Adrenal gland (tissue), 12 donors: ENCODE measurements around the gene C1orf174. TPM values are rescaled to one million over a fixed set of nuclear protein-coding genes. Genes with fewer than 3 reads are reported as not detected.

ENCODE experiments used
- DNase-seq, 7 donors: peaks; one replicate each; pipeline ENCODE4 v3.0.0-alpha.2; 2019 to 2020
- H3K27ac ChIP-seq, 5 donors: fragments of 200-600 bp; sonication (generic) in 4 of 5; 1 replicate in 3 of 5; 2 replicates in 2 of 5; pipeline versions ENCODE4 v1.5.1 to v1.8.0; 2016 to 2020; ENCODE audit warnings: mild to moderate bottlenecking in 1 of 5
- H3K27me3 ChIP-seq: fragments of 200-600 bp; 2 replicates; pipeline ENCODE4 v1.8.0; 2021
- H3K36me3 ChIP-seq, 2 donors: fragments of 200-600 bp; replicated peaks in 1 of 2; 1 replicate in 1 of 2; 2 replicates in 1 of 2; pipeline versions ENCODE4 v1.5.1 to v1.8.0; 2018 to 2022
- H3K4me1 ChIP-seq, 2 donors: fragments of 200-600 bp; replicated peaks in 1 of 2; 1 replicate in 1 of 2; 2 replicates in 1 of 2; pipeline versions ENCODE4 v1.5.1 to v1.8.0; 2018 to 2021
- H3K4me3 ChIP-seq, 4 donors: fragments of 200-600 bp; sonication (generic) in 3 of 4; one replicate each; pipeline ENCODE4 v1.5.1; 2016 to 2018
- H3K9me3 ChIP-seq, 3 donors: fragments of 200-600 bp; sonication (generic) in 1 of 3; replicated peaks in 1 of 3; 1 replicate in 2 of 3; 2 replicates in 1 of 3; pipeline versions ENCODE4 v1.5.1 to v1.8.0; 2016 to 2021
- POLR2A ChIP-seq, 2 donors: fragments of 450-650 bp; IDR thresholded peaks; one replicate each; pipeline ENCODE4 v1.6.1; 2017; ENCODE audit warnings: antibody characterized with exemption in 2 of 2, mild to moderate bottlenecking in 2 of 2, moderate library complexity in 1 of 2
- WGBS, 4 donors: extraction: QIAGEN DNeasy Blood & Tissue Kit in 2 of 4; methylation state at CpG; one replicate each; pipeline versions ENCODE4 v1.1.5 to v1.1.7; 2013 to 2017; 5-methylcytosine and 5-hydroxymethylcytosine counted together
- intact Hi-C, 2 donors: fragments of 100-400 bp; cut with DNase I; formaldehyde crosslinking; loops; one replicate each; pipeline versions ENCODE4 v1.14.1 to v1.15.0; 2022 to 2023
- polyA plus RNA-seq, 3 donors: library from polyadenylated mRNA; stranded (reverse); fragments of 200-250 nt in 2 of 3; fragments of 350-450 nt in 1 of 3; fragmentation: Illumina TruSeq in 1 of 3; extraction: RNeasy Lipid Tissue Mini Kit (QIAGEN cat#74804) in 1 of 3; gene quantifications; one replicate each; pipeline ENCODE4 v1.2.3, GENCODE V29; 2013 to 2014
- total RNA-seq, 9 donors: library from RNA; depleted of rRNA in 4 of 9; stranded (reverse); fragments of >200 nt in 4 of 9; fragments of 120-200 nt in 1 of 9; fragmentation: NEBNext Ultra II Directional in 1 of 9; extraction: Animal tissue kit (Norgen Biotek cat#: 25700) in 1 of 9; gene quantifications; one replicate each; pipeline versions ENCODE4 v1.1.0 to v1.2.4, GENCODE V29; 2013 to 2023
- TF ChIP-seq, protein P1 (sequence below), 6 experiments: fragments of 450-650 bp in 4 of 6; fragments of 200-600 bp in 2 of 6; sonication (generic) in 1 of 6; IDR thresholded peaks; 1 replicate in 5 of 6; 2 replicates in 1 of 6; pipeline versions ENCODE4 v1.5.1 to v1.8.0; 2016 to 2021; ENCODE audit warnings: antibody characterized with exemption in 6 of 6, mild to moderate bottlenecking in 2 of 6, moderate library complexity in 1 of 6
- donor health status: healthy with polysubstance abuse.
- donor health status: Bipolar disorder and iron deficiency.
- donor health status: DM: yes; HTN: yes; CAD: no.
- donor health status: DM: no; HTN: no; CAD: no.
- donor health status: DM: no; HTN: no; CAD: no.
- donor health status: DM: yes; HTN: yes; CAD: no.

Gene C1orf174
- total and polyA plus RNA-seq, 12 donors, result 11.5 to 28.0 (median 19.0) TPM

DNA sequence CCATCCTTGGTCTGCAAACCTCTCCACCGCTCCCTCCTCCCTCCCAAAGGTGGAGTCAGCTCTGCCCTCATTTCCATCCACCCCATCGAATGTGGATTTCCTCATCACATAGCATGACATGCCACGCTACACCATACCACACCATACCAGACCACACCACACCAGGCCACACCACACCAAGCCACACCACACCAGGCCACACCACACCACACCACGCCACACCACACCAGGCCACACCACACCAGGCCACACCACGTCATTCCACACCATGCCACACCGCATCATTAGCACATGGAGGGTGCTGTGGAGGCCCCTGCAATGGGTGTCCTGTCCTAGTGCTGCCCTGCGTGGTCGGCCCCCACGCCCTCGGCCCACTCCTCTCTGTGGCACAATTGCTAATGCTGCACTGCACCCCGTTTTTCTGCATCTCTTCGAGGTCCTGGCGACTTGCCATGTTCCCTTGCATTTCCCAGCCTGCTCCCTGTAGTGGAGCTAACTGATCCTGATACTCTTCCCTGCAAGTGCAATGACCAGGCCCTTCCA, 31.5 kb downstream of the C1orf174 start:
- 66 to 88% (median 85%) methylated on average over 13 of the region's 13 CpGs for WGBS, 4 donors
- Histone ChIP-seq H3K36me3 (peaks cover 0 to 27% of the 10 kb centered on the region in 2 donors), H3K4me1 (no peaks in the 10 kb centered on the region), H3K4me3 (no peak overlapping the region), H3K27ac (no peak overlapping the region), H3K27me3 (no peaks in the 10 kb centered on the region), H3K9me3 (no peaks in the 10 kb centered on the region)
- no peak for DNase-seq
- intact Hi-C loops, result no loop called here
- TF ChIP-seq POLR2A (IDR thresholded peaks at IDR 0.05), result no peak
- TF ChIP-seq, protein P1, sequence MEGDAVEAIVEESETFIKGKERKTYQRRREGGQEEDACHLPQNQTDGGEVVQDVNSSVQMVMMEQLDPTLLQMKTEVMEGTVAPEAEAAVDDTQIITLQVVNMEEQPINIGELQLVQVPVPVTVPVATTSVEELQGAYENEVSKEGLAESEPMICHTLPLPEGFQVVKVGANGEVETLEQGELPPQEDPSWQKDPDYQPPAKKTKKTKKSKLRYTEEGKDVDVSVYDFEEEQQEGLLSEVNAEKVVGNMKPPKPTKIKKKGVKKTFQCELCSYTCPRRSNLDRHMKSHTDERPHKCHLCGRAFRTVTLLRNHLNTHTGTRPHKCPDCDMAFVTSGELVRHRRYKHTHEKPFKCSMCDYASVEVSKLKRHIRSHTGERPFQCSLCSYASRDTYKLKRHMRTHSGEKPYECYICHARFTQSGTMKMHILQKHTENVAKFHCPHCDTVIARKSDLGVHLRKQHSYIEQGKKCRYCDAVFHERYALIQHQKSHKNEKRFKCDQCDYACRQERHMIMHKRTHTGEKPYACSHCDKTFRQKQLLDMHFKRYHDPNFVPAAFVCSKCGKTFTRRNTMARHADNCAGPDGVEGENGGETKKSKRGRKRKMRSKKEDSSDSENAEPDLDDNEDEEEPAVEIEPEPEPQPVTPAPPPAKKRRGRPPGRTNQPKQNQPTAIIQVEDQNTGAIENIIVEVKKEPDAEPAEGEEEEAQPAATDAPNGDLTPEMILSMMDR (IDR thresholded peaks at IDR 0.05), result no peak

DNA sequence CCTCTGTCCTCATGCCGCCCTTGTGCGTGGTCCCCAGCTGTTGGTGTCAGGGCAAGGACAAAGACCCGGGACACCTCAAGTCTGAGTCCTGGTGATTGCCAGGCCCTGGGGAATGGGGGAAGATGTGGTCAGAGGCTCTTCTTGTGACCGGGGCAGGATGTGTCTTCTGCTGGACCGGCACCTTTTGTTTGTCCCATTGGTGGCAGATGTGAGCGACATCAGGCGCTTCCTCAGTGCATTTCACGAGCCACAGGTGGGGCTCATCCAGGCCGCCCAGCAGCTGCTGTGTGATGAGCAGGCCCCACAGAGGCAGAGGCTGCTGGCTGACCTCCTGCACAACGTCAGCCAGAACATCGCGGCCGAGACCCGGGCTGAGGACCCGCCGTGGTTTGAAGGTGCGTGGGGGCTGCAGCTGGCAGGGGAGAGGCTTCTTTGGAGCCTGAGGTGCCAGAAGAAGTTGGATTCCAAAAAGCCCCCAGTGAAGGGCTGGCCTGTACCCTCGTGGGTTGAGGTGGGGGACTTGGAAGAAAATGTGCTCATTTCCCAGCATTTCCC, 34.4 kb downstream of the C1orf174 start:
- Histone ChIP-seq H3K27ac (no peak overlapping the region), H3K36me3 (peaks cover 0 to 14% of the 10 kb centered on the region in 2 donors)
- no peak for DNase-seq

DNA sequence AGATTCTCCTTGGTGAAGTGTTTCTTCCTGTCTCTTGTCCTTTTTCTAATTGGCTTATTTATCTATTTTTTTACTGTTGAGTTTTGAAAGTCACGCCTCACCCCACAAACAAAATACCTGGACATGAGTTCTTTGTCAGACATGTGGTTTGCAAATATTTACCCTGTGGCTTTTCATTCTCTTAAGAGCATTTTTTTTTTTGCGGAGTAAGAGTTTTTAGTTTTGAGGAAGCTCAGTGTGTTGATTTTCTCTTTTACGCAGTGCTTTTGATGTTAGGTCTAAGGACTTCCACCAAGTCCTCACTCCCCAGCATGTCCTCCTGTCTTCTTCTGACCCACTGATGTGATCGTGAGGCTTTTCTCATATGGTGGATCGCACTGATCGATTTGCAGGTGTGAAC, 35.2 kb downstream of the C1orf174 start:
- no peak overlapping the region for H3K4me3 ChIP-seq
- no peaks in the 10 kb centered on the region for H3K27me3 ChIP-seq
- 86 to 98% (median 90%) methylated on average over 6 of the region's 6 CpGs for WGBS, 4 donors
- H3K9me3 ChIP-seq, result no peaks in the 10 kb centered on the region
- no peak overlapping the region for H3K27ac ChIP-seq
- intact Hi-C loops, result no loop called here
- TF ChIP-seq, protein P1 (IDR thresholded peaks at IDR 0.05), result no peak
- no peak for TF ChIP-seq POLR2A (IDR thresholded peaks at IDR 0.05)
- no peak for DNase-seq
- peaks cover 0 to 7% of the 10 kb centered on the region in 2 donors for H3K36me3 ChIP-seq
- no peaks in the 10 kb centered on the region for H3K4me1 ChIP-seq

More for the DNA sequence above, 34.4 kb downstream of the C1orf174 start:
- Histone ChIP-seq H3K27me3 (no peaks in the 10 kb centered on the region), H3K4me1 (no peaks in the 10 kb centered on the region), H3K4me3 (no peak overlapping the region), H3K9me3 (no peaks in the 10 kb centered on the region)
- TF ChIP-seq POLR2A (IDR thresholded peaks at IDR 0.05), result no peak
- TF ChIP-seq, protein P1 (IDR thresholded peaks at IDR 0.05), result no peak
- intact Hi-C loops, result no loop called here
- 79 to 89% (median 87%) methylated on average over 5 to 18 of the region's 18 CpGs for WGBS, 4 donors

DNA sequence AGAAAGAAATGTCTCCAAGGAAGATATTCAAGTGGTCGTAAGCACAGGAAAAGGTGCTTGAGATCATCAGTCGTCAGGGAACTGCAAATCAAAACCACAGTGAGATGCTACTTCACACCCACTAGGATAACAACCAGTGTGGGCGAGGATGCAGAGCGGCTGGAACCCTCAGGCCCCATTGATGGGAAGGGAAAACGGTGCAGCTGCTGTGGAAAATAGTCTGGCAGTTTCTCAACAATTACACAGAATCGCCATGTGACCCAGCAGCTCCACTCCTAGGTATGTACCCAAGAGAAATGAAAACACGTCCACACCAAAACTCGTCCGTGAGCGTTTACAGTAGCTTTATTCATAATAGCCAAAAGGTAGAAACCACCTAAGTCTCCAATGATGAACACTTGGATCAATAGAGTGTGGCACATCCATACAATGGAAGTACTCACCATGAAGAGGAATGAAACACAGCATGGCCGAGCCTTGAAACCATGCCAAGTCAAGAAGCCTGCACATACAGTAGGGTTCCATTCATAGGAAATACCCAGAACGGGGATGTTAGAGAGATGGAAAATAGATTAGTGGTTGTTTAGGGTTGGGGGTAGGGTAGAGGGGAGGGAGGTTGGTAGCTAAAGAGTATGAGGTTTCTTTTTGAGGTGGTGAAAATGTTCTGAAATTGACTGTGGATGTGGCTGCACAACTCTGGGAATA, 36.7 kb downstream of the C1orf174 start:
- Histone ChIP-seq H3K4me1 (peaks cover under 1 to 2% of the 10 kb centered on the region in 2 donors), H3K27me3 (no peaks in the 10 kb centered on the region), H3K4me3 (no peak overlapping the region), H3K9me3 (no peaks in the 10 kb centered on the region), H3K27ac (no peak overlapping the region), H3K36me3 (no peaks in the 10 kb centered on the region)
- 83 to 88% (median 85%) methylated on average over 12 of the region's 12 CpGs for WGBS, 4 donors
- intact Hi-C loops, result no loop called here
- TF ChIP-seq, protein P1 (IDR thresholded peaks at IDR 0.05), result no peak
- no peak for TF ChIP-seq POLR2A (IDR thresholded peaks at IDR 0.05)
- no peak for DNase-seq
